NT2/D1 (cell line): ENCODE measurements around the gene TBC1D30.

ENCODE experiments used
- DNase-seq: peaks from one replicate; pipeline ENCODE4 v3.0.0-alpha.2; 2011; ENCODE audit warnings: low read depth, low spot score
- H3K27me3 ChIP-seq: 2 replicates; pipeline ENCODE4 v1.6.0; 2011; ENCODE audit warnings: mild to moderate bottlenecking; ENCODE audit not compliant: insufficient read length, insufficient read depth
- H3K36me3 ChIP-seq: 2 replicates; pipeline ENCODE4 v1.6.1; 2011; ENCODE audit warnings: mild to moderate bottlenecking, low read length, mixed read lengths; ENCODE audit not compliant: insufficient read depth, insufficient read length
- H3K4me1 ChIP-seq: 2 replicates; pipeline ENCODE4 v1.5.1; 2011; ENCODE audit not compliant: insufficient read depth, insufficient read length
- H3K4me3 ChIP-seq: 2 replicates; pipeline ENCODE4 v1.5.1; 2011; ENCODE audit warnings: low read depth; ENCODE audit not compliant: insufficient read length
- H3K9ac ChIP-seq: 2 replicates; pipeline ENCODE4 v1.6.0; 2011; ENCODE audit warnings: low read depth; ENCODE audit not compliant: insufficient read length
- H3K9me3 ChIP-seq: 2 replicates; pipeline ENCODE4 v1.5.1; 2011; ENCODE audit warnings: mild to moderate bottlenecking, low read length; ENCODE audit not compliant: insufficient read depth
- SUZ12 ChIP-seq: IDR thresholded peaks from 2 replicates; pipeline ENCODE4 v1.6.1; 2011; ENCODE audit not compliant: insufficient read length, insufficient read depth; ENCODE audit errors: extremely low read depth
- YY1 ChIP-seq: IDR thresholded peaks from 2 replicates; pipeline ENCODE4 v1.6.1; 2011; ENCODE audit not compliant: insufficient read length, insufficient read depth
- ZNF274 ChIP-seq: IDR thresholded peaks from 2 replicates; pipeline ENCODE4 v1.6.1; 2011; ENCODE audit warnings: mild to moderate bottlenecking, low read depth, low read length

TBC1D30 gene

GRCh38 chr12:64782191-64782876, 42.1 kb upstream of the TBC1D30 start:
- TF ChIP-seq SUZ12 (no peak), YY1 (no peak), ZNF274 (no peak)
- Histone ChIP-seq H3K4me3 (no peak overlapping the region), H3K9me3 (no peaks in the 10 kb centered on the region), H3K36me3 (no peaks in the 10 kb centered on the region), H3K27me3 (peaks cover 60% of the 10 kb centered on the region), H3K9ac (no peak overlapping the region), H3K4me1 (no peaks in the 10 kb centered on the region)
- no peak for DNase-seq

- no peak for DNase-seq
- Histone ChIP-seq H3K9ac (no peak overlapping the region), H3K36me3 (no peaks in the 10 kb centered on the region), H3K27me3 (peaks cover 33% of the 10 kb centered on the region), H3K4me3 (no peak overlapping the region), H3K9me3 (no peaks in the 10 kb centered on the region), H3K4me1 (peaks cover 3% of the 10 kb centered on the region)
- TF ChIP-seq ZNF274 (no peak), YY1 (no peak), SUZ12 (no peak)
Observed at GRCh38 chr12:64785838-64786237, 38.6 kb upstream of the TBC1D30 start.

GRCh38 chr12:64790166-64790565, 34.3 kb upstream of the TBC1D30 start:
- Histone ChIP-seq H3K4me3 (no peak overlapping the region), H3K9ac (no peak overlapping the region)

GRCh38 chr12:64791036-64791435, 33.4 kb upstream of the TBC1D30 start:
- Histone ChIP-seq H3K9ac (no peak overlapping the region), H3K4me1 (peaks cover 3% of the 10 kb centered on the region), H3K4me3 (no peak overlapping the region), H3K36me3 (no peaks in the 10 kb centered on the region), H3K27me3 (no peaks in the 10 kb centered on the region), H3K9me3 (no peaks in the 10 kb centered on the region)
- TF ChIP-seq ZNF274 (no peak), YY1 (no peak), SUZ12 (no peak)
- DNase-seq = no peak

More at GRCh38 chr12:64790166-64790565, 34.3 kb upstream of the TBC1D30 start:
- Histone ChIP-seq H3K27me3 (no peaks in the 10 kb centered on the region), H3K9me3 (no peaks in the 10 kb centered on the region), H3K36me3 (no peaks in the 10 kb centered on the region), H3K4me1 (peaks cover 3% of the 10 kb centered on the region)
- no peak for DNase-seq
- TF ChIP-seq ZNF274 (no peak), YY1 (no peak)

GRCh38 chr12:64792128-64792527, 32.3 kb upstream of the TBC1D30 start:
- Histone ChIP-seq H3K27me3 (no peaks in the 10 kb centered on the region), H3K36me3 (no peaks in the 10 kb centered on the region), H3K4me3 (no peak overlapping the region), H3K9me3 (no peaks in the 10 kb centered on the region), H3K4me1 (peaks cover 3% of the 10 kb centered on the region), H3K9ac (no peak overlapping the region)
- DNase-seq = no peak
- TF ChIP-seq ZNF274 (no peak), YY1 (no peak), SUZ12 (no peak)

- Histone ChIP-seq H3K36me3 (no peaks in the 10 kb centered on the region), H3K27me3 (no peaks in the 10 kb centered on the region), H3K4me3 (no peak overlapping the region), H3K9ac (no peak overlapping the region), H3K9me3 (no peaks in the 10 kb centered on the region), H3K4me1 (no peaks in the 10 kb centered on the region)
- TF ChIP-seq YY1 = no peak
- no peak for TF ChIP-seq ZNF274
- TF ChIP-seq SUZ12 = no peak
- DNase-seq = no peak
Observed at GRCh38 chr12:64793610-64794009, 30.8 kb upstream of the TBC1D30 start.

- Histone ChIP-seq H3K9ac (no peak overlapping the region), H3K9me3 (no peaks in the 10 kb centered on the region), H3K4me3 (no peak overlapping the region), H3K27me3 (no peaks in the 10 kb centered on the region), H3K4me1 (no peaks in the 10 kb centered on the region), H3K36me3 (no peaks in the 10 kb centered on the region)
- TF ChIP-seq YY1 = no peak
- TF ChIP-seq ZNF274 = no peak
- no peak for TF ChIP-seq SUZ12
- no peak for DNase-seq
Observed at GRCh38 chr12:64794305-64794704, 30.1 kb upstream of the TBC1D30 start.
